HG02588 (cell line): ENCODE measurements around the gene CHRNG.

Source experiments
- ATAC-seq: cut with Tn5 transposase; IDR thresholded peaks from one replicate; pipeline ENCODE4 v1.9.1; 2021; ENCODE audit warnings: mild to moderate bottlenecking, moderate library complexity; ENCODE audit not compliant: unreplicated experiment

The CHRNG gene

GRCh38 chr2:232505856-232506255 lies 33.6 kb upstream of the CHRNG start:
- no peak for ATAC-seq

GRCh38 chr2:232506709-232507108 lies 32.8 kb upstream of the CHRNG start:
- no peak for ATAC-seq

- no peak for ATAC-seq
Observed at GRCh38 chr2:232508251-232508650, 31.2 kb upstream of the CHRNG start.

GRCh38 chr2:232511336-232511890 lies 28.1 kb upstream of the CHRNG start:
- ATAC-seq = no peak

- no peak for ATAC-seq
Observed at GRCh38 chr2:232512602-232513001, 26.9 kb upstream of the CHRNG start.

GRCh38 chr2:232513353-232513752 lies 26.1 kb upstream of the CHRNG start:
- ATAC-seq = no peak

- no peak for ATAC-seq
Observed at GRCh38 chr2:232515639-232516038, 23.9 kb upstream of the CHRNG start.

- ATAC-seq = no peak
Observed at GRCh38 chr2:232516551-232516950, 22.9 kb upstream of the CHRNG start.

GRCh38 chr2:232518844-232519243 lies 20.6 kb upstream of the CHRNG start:
- no peak for ATAC-seq

- no peak for ATAC-seq
Observed at GRCh38 chr2:232519581-232520438, 19.7 kb upstream of the CHRNG start, which contains the start of gene PRSS56. Gene PRSS56, plus strand, starts transcription at chr2:232520388. Its CDS starts 211 bp downstream, at chr2:232520599.

- no peak for ATAC-seq
Observed at GRCh38 chr2:232520489-232520888, 19.0 kb upstream of the CHRNG start.

- ATAC-seq = no peak
Observed at GRCh38 chr2:232521098-232521497, 18.4 kb upstream of the CHRNG start.

GRCh38 chr2:232521959-232522622 lies 17.4 kb upstream of the CHRNG start:
- no peak for ATAC-seq

GRCh38 chr2:232522623-232523401 lies 16.7 kb upstream of the CHRNG start:
- no peak for ATAC-seq

GRCh38 chr2:232523402-232523681 lies 16.1 kb upstream of the CHRNG start:
- ATAC-seq = no peak

GRCh38 chr2:232523682-232524597 lies 15.6 kb upstream of the CHRNG start:
- ATAC-seq = no peak

GRCh38 chr2:232524771-232525170 lies 14.7 kb upstream of the CHRNG start:
- no peak for ATAC-seq

GRCh38 chr2:232525199-232525598 lies 14.3 kb upstream of the CHRNG start:
- ATAC-seq = no peak

- ATAC-seq = no peak
Observed at GRCh38 chr2:232525791-232526371, 13.6 kb upstream of the CHRNG start, which contains the start of gene CHRND. Gene CHRND, plus strand, starts transcription at chr2:232526160. Its CDS starts 56 bp downstream, at chr2:232526216.
